ENCODE results near the gene HDHD5.

DNA sequence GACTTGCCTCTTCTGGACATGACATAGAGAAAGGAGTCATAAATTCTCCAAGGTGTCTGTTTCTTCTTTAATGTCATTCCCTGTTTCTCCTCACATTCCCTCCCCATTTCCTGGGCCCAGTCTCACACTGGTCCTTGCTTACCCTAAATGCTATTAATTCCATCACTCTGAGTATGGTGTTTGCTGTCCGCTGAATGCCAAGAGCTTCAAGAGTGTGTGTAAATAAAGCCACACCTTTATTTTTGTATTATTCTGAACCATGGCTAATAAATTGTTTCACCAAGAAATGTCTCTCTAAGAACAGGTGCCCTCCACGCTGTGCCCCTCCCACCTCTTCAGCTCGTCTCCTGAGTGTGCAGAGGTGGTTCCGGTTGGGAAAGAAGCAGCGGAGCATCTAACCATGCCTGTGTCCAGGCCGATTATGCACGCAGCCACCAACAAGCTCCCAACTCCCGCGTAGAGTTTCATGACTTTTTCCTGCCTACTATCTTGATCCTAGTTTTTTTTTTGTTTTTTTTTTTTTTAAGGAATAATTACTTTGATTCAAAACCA is 46.5 kb downstream of the HDHD5 start:
- TF ChIP-seq, protein P1, sequence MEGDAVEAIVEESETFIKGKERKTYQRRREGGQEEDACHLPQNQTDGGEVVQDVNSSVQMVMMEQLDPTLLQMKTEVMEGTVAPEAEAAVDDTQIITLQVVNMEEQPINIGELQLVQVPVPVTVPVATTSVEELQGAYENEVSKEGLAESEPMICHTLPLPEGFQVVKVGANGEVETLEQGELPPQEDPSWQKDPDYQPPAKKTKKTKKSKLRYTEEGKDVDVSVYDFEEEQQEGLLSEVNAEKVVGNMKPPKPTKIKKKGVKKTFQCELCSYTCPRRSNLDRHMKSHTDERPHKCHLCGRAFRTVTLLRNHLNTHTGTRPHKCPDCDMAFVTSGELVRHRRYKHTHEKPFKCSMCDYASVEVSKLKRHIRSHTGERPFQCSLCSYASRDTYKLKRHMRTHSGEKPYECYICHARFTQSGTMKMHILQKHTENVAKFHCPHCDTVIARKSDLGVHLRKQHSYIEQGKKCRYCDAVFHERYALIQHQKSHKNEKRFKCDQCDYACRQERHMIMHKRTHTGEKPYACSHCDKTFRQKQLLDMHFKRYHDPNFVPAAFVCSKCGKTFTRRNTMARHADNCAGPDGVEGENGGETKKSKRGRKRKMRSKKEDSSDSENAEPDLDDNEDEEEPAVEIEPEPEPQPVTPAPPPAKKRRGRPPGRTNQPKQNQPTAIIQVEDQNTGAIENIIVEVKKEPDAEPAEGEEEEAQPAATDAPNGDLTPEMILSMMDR (conservative IDR thresholded peaks at IDR 0.05 in 1 of 2, IDR thresholded peaks at IDR 0.05 in 1 of 2; ENCODE audit: extremely low read depth in 1 of 2, insufficient read depth in 1 of 2, low read depth in 1 of 2, low read length in 2 of 2): no peak
- TF ChIP-seq EZH2 (IDR thresholded peaks at IDR 0.05; ENCODE audit: borderline replicate concordance, low read length): no peak

Measured in mammary epithelial cell (primary cell).